Neural crest cell (in vitro differentiated cells): Measurements from ENCODE around the gene NMT2. TPM values are rescaled to one million over a fixed set of nuclear protein-coding genes. Genes with fewer than 3 reads are reported as not detected.

ENCODE experiments used
- DNase-seq: peaks from one replicate; pipeline ENCODE4 v3.0.0; 2021; ENCODE audit warnings: low read depth, mixed read lengths, low spot score
- H3K27ac Mint-ChIP-seq: one replicate; pipeline ENCODE4 v1.8.0; 2021; ENCODE audit warnings: mild to moderate bottlenecking, mixed read lengths; ENCODE audit not compliant: unreplicated experiment
- H3K27me3 Mint-ChIP-seq: 2 replicates; pipeline ENCODE4 v1.8.0; 2021; ENCODE audit warnings: low read depth, mild to moderate bottlenecking, mixed read lengths
- H3K36me3 Mint-ChIP-seq: 2 replicates; pipeline ENCODE4 v1.8.0; 2021; ENCODE audit warnings: low read depth, mild to moderate bottlenecking, mixed read lengths
- H3K4me1 Mint-ChIP-seq: 2 replicates; pipeline ENCODE4 v1.8.0; 2021; ENCODE audit warnings: mixed read lengths
- H3K4me3 Mint-ChIP-seq: one replicate; pipeline ENCODE4 v1.8.0; 2021; ENCODE audit warnings: mild to moderate bottlenecking, mixed read lengths
- H3K9me3 Mint-ChIP-seq: 2 replicates; pipeline ENCODE4 v1.8.0; 2021; ENCODE audit warnings: mixed read lengths
- total RNA-seq: library from RNA; stranded (reverse); gene quantifications from 2 replicates; pipeline ENCODE4 v1.2.1, GENCODE V29; 2021
- TF ChIP-seq, protein P1 (sequence below): fragments of 200-600 bp; sonication (generic); conservative IDR thresholded peaks from 2 replicates; pipeline ENCODE4 v1.5.0; 2021; ENCODE audit warnings: antibody characterized with exemption, mild to moderate bottlenecking

The NMT2 gene
- total RNA-seq, 1 donor from 2014 or later: 24.4 TPM

GRCh38 chr10:15180736-15181135 is 12.2 kb upstream of the NMT2 start:
- Mint-ChIP-seq H3K36me3 (no peaks in the 10 kb centered on the region), H3K4me3 (no peak overlapping the region), H3K4me1 (no peaks in the 10 kb centered on the region), H3K9me3 (peaks cover under 1% of the 10 kb centered on the region), H3K27ac (no peak overlapping the region), H3K27me3 (no peaks in the 10 kb centered on the region)
- TF ChIP-seq, protein P1, sequence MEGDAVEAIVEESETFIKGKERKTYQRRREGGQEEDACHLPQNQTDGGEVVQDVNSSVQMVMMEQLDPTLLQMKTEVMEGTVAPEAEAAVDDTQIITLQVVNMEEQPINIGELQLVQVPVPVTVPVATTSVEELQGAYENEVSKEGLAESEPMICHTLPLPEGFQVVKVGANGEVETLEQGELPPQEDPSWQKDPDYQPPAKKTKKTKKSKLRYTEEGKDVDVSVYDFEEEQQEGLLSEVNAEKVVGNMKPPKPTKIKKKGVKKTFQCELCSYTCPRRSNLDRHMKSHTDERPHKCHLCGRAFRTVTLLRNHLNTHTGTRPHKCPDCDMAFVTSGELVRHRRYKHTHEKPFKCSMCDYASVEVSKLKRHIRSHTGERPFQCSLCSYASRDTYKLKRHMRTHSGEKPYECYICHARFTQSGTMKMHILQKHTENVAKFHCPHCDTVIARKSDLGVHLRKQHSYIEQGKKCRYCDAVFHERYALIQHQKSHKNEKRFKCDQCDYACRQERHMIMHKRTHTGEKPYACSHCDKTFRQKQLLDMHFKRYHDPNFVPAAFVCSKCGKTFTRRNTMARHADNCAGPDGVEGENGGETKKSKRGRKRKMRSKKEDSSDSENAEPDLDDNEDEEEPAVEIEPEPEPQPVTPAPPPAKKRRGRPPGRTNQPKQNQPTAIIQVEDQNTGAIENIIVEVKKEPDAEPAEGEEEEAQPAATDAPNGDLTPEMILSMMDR: no peak
- DNase-seq: no peak

GRCh38 chr10:15176269-15176668 is 7.8 kb upstream of the NMT2 start:
- TF ChIP-seq, protein P1: no peak
- no peak overlapping the region for H3K4me3 Mint-ChIP-seq

GRCh38 chr10:15175587-15175986 is 7.1 kb upstream of the NMT2 start:
- no peak for DNase-seq
- H3K36me3 Mint-ChIP-seq: no peaks in the 10 kb centered on the region

More at GRCh38 chr10:15176269-15176668, 7.8 kb upstream of the NMT2 start:
- H3K4me1 Mint-ChIP-seq: no peaks in the 10 kb centered on the region
- peaks cover 4% of the 10 kb centered on the region for H3K9me3 Mint-ChIP-seq
- no peak overlapping the region for H3K27ac Mint-ChIP-seq
- DNase-seq: no peak
- no peaks in the 10 kb centered on the region for H3K27me3 Mint-ChIP-seq
- H3K36me3 Mint-ChIP-seq: no peaks in the 10 kb centered on the region

DNA sequence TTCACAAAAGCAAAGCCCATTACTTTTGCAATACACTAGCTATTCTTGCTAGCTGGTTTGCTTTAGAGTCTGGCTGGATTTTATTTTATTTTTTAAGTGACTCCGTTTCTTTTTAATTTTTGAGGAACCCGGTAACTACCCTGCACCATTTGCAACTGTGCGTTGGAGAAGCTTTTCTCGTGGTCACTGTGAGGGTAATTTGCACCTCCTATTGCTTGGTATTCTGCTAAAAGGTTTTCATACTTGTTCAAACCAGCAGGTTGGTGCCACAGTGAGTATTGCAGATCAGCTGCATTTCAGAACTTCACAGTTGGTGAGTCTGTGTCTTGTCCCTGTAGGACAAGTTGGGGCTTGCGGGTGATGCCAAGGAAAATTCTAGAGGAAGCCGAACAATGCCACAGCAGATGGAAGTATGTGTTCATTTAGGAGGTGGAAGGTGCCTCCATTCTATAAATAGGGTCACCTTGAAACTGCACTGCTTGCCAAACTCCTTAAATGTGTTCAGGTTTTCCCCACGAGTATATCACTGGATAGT is 3.9 kb upstream of the NMT2 start:
- no peaks in the 10 kb centered on the region for H3K27me3 Mint-ChIP-seq

More at GRCh38 chr10:15175587-15175986, 7.1 kb upstream of the NMT2 start:
- no peak overlapping the region for H3K27ac Mint-ChIP-seq
- H3K4me3 Mint-ChIP-seq: no peak overlapping the region
- no peaks in the 10 kb centered on the region for H3K4me1 Mint-ChIP-seq
- no peaks in the 10 kb centered on the region for H3K27me3 Mint-ChIP-seq
- H3K9me3 Mint-ChIP-seq: peaks cover 4% of the 10 kb centered on the region
- TF ChIP-seq, protein P1: no peak

DNA sequence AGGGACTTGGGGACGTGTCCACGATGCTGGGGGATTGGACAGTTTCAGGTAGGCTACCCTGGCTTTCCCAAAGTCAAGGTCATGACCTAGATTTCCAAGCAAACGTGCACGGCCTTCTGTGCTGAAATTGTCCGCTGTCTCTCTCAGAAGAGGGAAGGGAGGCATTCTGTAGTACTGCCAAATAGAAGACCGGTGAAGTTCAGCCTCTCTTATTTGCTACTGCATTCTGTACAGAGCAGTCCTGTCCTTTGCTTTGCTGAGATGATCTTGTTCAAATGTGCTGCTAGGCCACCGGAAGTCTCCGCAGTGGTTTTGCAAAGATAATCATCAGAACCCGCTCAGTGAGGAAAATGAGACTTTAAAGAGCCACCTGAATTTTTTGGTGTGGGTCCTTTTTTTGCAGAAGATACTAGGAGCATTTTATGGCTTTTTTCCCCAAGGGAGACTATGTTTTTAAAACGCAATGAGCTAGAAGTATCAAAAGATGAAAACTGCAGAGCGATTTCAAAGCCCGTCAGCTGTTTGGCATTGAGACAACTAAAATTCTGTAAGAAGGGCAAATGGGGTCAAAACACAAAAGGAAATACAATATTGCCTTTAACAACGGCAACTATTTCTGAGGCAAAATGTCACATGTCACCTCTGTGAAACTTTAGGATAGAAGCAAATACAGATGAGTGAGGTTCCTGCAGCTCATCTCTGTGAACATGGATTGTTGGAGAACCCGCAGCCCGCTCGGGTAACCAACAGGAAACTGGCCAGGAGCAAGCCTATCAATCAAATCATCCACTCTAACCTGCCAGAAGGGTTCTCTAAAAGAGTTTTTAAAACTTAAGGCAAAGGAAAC is 1.3 kb upstream of the NMT2 start:
- H3K27me3 Mint-ChIP-seq: no peaks in the 10 kb centered on the region
- peak overlapping the region; percentile 82 for H3K4me3 Mint-ChIP-seq
- H3K27ac Mint-ChIP-seq: no peak overlapping the region
- H3K9me3 Mint-ChIP-seq: no peaks in the 10 kb centered on the region
- H3K4me1 Mint-ChIP-seq: peaks cover 33% of the 10 kb centered on the region
- no peaks in the 10 kb centered on the region for H3K36me3 Mint-ChIP-seq
- TF ChIP-seq, protein P1: no peak
- DNase-seq: no peak

More for the DNA sequence above, 3.9 kb upstream of the NMT2 start:
- TF ChIP-seq, protein P1: no peak
- peaks cover 4% of the 10 kb centered on the region for H3K9me3 Mint-ChIP-seq
- no peak for DNase-seq
- no peak overlapping the region for H3K4me3 Mint-ChIP-seq
- H3K27ac Mint-ChIP-seq: no peak overlapping the region
- no peaks in the 10 kb centered on the region for H3K36me3 Mint-ChIP-seq
- H3K4me1 Mint-ChIP-seq: peaks cover 18% of the 10 kb centered on the region
